Stimulated activated CD8-positive, alpha-beta memory T cell treated with anti-CD3 and anti-CD28 coated beads, Interleukin-4, amount 100 ng/mL, for 1 hour (primary cell): Measurements from ENCODE around the gene MLLT3.

Experiments used
- DNase-seq, 2 donors: peaks; one replicate each; pipeline ENCODE4 v3.0.0-alpha.2; 2020; ENCODE audit warnings: low read depth in 2 of 2, low spot score in 1 of 2

The MLLT3 gene

GRCh38 chr9:20313415-20313814, 308.9 kb downstream of the MLLT3 start:
- no peak for DNase-seq

GRCh38 chr9:20312732-20313131, 309.6 kb downstream of the MLLT3 start:
- DNase-seq, result no peak

GRCh38 chr9:20310024-20310423, 312.3 kb downstream of the MLLT3 start:
- DNase-seq, result no peak

- DNase-seq, result no peak
Observed at GRCh38 chr9:20309124-20309523, 313.2 kb downstream of the MLLT3 start.

- DNase-seq, result no peak
Observed at GRCh38 chr9:20307621-20308020, 314.7 kb downstream of the MLLT3 start.

GRCh38 chr9:20305452-20305851, 316.8 kb downstream of the MLLT3 start:
- DNase-seq, result no peak

- DNase-seq, result no peak
Observed at GRCh38 chr9:20303996-20304395, 318.3 kb downstream of the MLLT3 start.

- no peak for DNase-seq
Observed at GRCh38 chr9:20303066-20303465, 319.2 kb downstream of the MLLT3 start.

- DNase-seq, result no peak
Observed at GRCh38 chr9:20302197-20302596, 320.1 kb downstream of the MLLT3 start.

- DNase-seq, result no peak
Observed at GRCh38 chr9:20300430-20301115, 321.7 kb downstream of the MLLT3 start.

- no peak for DNase-seq
Observed at GRCh38 chr9:20297646-20298084, 324.6 kb downstream of the MLLT3 start.

GRCh38 chr9:20295555-20295954, 326.7 kb downstream of the MLLT3 start:
- DNase-seq, result no peak

GRCh38 chr9:20294046-20294750, 328.1 kb downstream of the MLLT3 start:
- DNase-seq, result no peak

- DNase-seq, result no peak
Observed at GRCh38 chr9:20292002-20292401, 330.3 kb downstream of the MLLT3 start.
